Naive thymus-derived CD4-positive, alpha-beta T cell (primary cell): Measurements from ENCODE around the gene INPP5F. TPM values are rescaled to one million over a fixed set of nuclear protein-coding genes. Genes with fewer than 3 reads are reported as not detected.

Experiments
- ATAC-seq: fragments of 150-1000 bp; cut with Tn5 transposase; 2 replicates; pipeline ENCODE4 v1.10.0; 2021; ENCODE audit warnings: mild to moderate bottlenecking, moderate library complexity
- CTCF ChIA-PET: fragments of 350-600 bp; sonication (Branson Sonifier 250); formaldehyde crosslinking; loops from one replicate; lab custom pipeline; 2021; ENCODE audit warnings: antibody characterized with exemption; lab: Charles Lee
- POLR2A ChIA-PET: fragments of 350-600 bp; sonication (Branson Sonifier 250); formaldehyde crosslinking; loops from one replicate; lab custom pipeline; 2021; ENCODE audit warnings: antibody characterized with exemption, inconsistent platforms; lab: Charles Lee
- DNase-seq, 9 donors: peaks; one replicate each; pipeline versions ENCODE4 v3.0.0 to v3.0.0-alpha.2; 2020 to 2022; ENCODE audit warnings: mixed read lengths in 1 of 9
- H3K27ac ChIP-seq: one replicate; pipeline ENCODE4 v1.7.0; 2013; ENCODE audit warnings: mild to moderate bottlenecking, low read depth, low read length, moderate library complexity
- H3K27me3 ChIP-seq, 2 donors: one replicate each; pipeline ENCODE4 v1.7.0; 2013; ENCODE audit warnings: low read length in 2 of 2, mild to moderate bottlenecking in 2 of 2, moderate library complexity in 2 of 2; ENCODE audit not compliant: control insufficient read depth in 2 of 2, insufficient read depth in 2 of 2
- H3K36me3 ChIP-seq, 3 experiments: 1 replicate in 2 of 3; 2 replicates in 1 of 3; pipeline ENCODE4 v1.7.0; 2013; ENCODE audit warnings: low read length in 3 of 3, mild to moderate bottlenecking in 3 of 3, moderate library complexity in 1 of 3; ENCODE audit not compliant: insufficient read depth in 3 of 3, control insufficient read depth in 2 of 3
- H3K4me1 ChIP-seq, 2 donors: one replicate each; pipeline ENCODE4 v1.7.0; 2013; ENCODE audit warnings: low read length in 2 of 2, mild to moderate bottlenecking in 2 of 2, moderate library complexity in 1 of 2; ENCODE audit not compliant: control insufficient read depth in 2 of 2, insufficient read depth in 2 of 2
- H3K4me3 ChIP-seq: 2 replicates; pipeline ENCODE4 v1.7.0; 2013; ENCODE audit warnings: mild to moderate bottlenecking, low read length
- H3K9me3 ChIP-seq, 3 experiments: 1 replicate in 2 of 3; 2 replicates in 1 of 3; pipeline ENCODE4 v1.7.0; 2013; ENCODE audit warnings: low read length in 3 of 3; ENCODE audit not compliant: control insufficient read depth in 2 of 3
- H3K27ac Mint-ChIP-seq, 9 donors: one replicate each; pipeline ENCODE4 v1.8.0; 2020 to 2022; ENCODE audit warnings: mixed read lengths in 9 of 9, mild to moderate bottlenecking in 8 of 9, moderate library complexity in 5 of 9, inconsistent platforms in 2 of 9
- H3K27me3 Mint-ChIP-seq, 5 donors: one replicate each; pipeline ENCODE4 v1.8.0; 2021 to 2022; ENCODE audit warnings: mixed read lengths in 5 of 5, mild to moderate bottlenecking in 1 of 5
- H3K36me3 Mint-ChIP-seq, 5 donors: one replicate each; pipeline ENCODE4 v1.8.0; 2020 to 2022; ENCODE audit warnings: mixed read lengths in 5 of 5, mild to moderate bottlenecking in 3 of 5, inconsistent platforms in 1 of 5
- H3K4me1 Mint-ChIP-seq, 7 donors: one replicate each; pipeline ENCODE4 v1.8.0; 2020 to 2022; ENCODE audit warnings: mixed read lengths in 7 of 7, mild to moderate bottlenecking in 3 of 7, inconsistent platforms in 1 of 7
- H3K4me3 Mint-ChIP-seq, 10 donors: one replicate each; pipeline ENCODE4 v1.8.0; 2020 to 2022; ENCODE audit warnings: mild to moderate bottlenecking in 10 of 10, mixed read lengths in 10 of 10, moderate library complexity in 6 of 10, inconsistent platforms in 2 of 10
- H3K9me3 Mint-ChIP-seq, 11 donors: one replicate each; pipeline ENCODE4 v1.8.0; 2020 to 2022; ENCODE audit warnings: mixed read lengths in 11 of 11, mild to moderate bottlenecking in 4 of 11, inconsistent platforms in 1 of 11, moderate library complexity in 1 of 11
- intact Hi-C, 2 donors: fragments of 100-400 bp; cut with micrococcal nuclease; formaldehyde crosslinking; loops; one replicate each; pipeline ENCODE4 v1.15.1; 2023
- polyA plus RNA-seq, 2 donors: library from polyadenylated mRNA; unstranded; fragments of 300-500 nt; fragmentation: Illumina TruSeq; gene quantifications; one replicate each; pipeline ENCODE4 v1.2.3, GENCODE V29; 2021
- total RNA-seq, 6 experiments: library from RNA in 5 of 6; stranded (reverse) in 5 of 6; gene quantifications; 1 replicate in 5 of 6; 2 replicates in 1 of 6; pipeline ENCODE4 v1.2.3 and lab custom pipeline; 2021 to 2026

INPP5F gene
- total and polyA plus RNA-seq, 7 experiments from 2014 or later = 3.4 to 12.1 (median 9.7) TPM

DNA sequence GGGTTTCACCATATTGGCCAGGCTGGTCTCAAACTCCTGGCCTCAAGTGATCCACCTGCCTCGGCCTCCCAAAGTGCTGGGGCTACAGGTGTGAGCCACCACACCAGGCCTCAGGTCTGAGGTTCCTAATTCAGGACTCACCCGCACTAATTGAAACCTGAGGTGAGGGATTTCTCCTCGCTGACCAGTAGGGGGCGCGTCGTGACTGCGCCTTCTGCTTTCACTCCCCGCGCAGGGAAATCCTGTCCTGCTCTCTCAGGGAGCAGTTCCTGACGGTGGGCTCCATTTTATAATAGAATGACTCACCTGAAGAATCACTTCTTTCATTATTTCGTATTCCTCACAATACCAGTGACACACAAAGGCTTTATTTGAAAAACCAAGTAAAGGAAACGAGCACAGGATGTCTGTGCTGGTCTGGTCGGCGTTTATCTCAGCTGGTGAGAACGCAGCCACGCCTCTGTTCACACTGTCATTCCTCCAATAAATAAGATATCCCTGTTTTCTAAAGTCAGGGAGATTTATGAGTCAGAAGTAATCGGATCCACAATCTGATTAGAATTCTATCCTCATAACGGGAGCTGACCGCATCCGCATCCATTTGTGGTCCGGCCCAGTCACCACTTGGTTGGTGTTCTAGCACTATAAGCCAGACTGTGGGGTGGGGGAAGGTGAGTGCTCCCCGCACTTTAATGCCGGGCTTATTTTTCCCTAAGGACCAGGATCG lies 39.2 kb upstream of the INPP5F start:
- H3K36me3 Mint-ChIP-seq = no peaks in the 10 kb centered on the region
- H3K4me3 ChIP-seq = peak overlapping the region; percentile 58

DNA sequence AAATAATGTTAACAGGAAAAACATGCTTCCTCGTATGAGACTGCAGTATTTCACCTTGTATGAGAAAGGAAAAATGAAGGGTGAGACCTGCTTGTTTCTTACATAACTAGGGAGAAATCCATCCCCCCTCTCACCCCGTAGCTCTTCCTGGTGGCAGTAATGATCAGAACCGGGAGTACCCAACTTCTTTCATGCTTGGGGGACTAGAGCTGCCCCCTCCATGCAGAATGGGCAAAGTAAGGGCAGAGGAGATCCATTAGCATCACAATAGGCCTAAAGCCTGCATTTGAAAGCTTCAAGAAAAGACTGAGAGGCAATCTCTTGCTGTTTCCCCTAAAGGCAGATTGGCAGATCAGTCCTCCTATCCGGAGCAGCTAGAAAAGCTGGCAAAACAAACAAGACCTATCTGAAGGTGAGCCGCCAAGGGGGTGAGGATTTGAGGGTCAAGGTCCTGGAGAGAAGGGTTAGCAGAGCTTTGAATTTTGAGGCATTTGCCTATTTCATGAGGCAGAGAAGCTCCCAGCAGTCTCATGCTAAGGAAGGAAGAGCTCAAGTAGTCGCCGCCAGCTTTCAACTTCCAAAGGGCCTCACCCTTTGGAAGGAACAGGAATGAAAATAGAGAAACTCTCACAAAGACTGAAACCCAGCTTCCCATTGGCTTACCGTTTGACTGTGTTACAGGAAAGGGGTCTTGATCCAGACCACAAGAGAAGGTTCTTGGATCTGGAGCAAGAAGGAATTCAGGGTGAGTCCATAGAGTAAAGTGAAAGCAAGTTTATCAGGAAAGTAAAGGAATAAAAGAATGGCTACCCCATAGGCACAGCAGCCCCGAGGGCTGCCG lies 38.4 kb upstream of the INPP5F start:
- H3K9me3 Mint-ChIP-seq = no peaks in the 10 kb centered on the region
- peak overlapping the region; percentile 2 to 87 (median 60) for H3K27ac Mint-ChIP-seq
- CTCF ChIA-PET = interaction anchor here (0.5 to 2.9 kb wide), 18 partner anchors 7 to 733 kb away, joined by 3 to 22 read pairs (median 4); partner anchors contain the start of gene INPP5F
- peak overlapping the region in 9 of 10 donors; percentile 14 to 86 (median 73) for H3K4me3 Mint-ChIP-seq
- no peaks in the 10 kb centered on the region for H3K36me3 ChIP-seq
- H3K9me3 ChIP-seq = no peaks in the 10 kb centered on the region
- ATAC-seq = no peak
- POLR2A ChIA-PET = interaction anchor here (1.3 to 1.8 kb wide), 4 partner anchors 31 to 124 kb away, joined by 3 to 7 read pairs (median 4); partner anchors contain the start of genes BAG3 and INPP5F
- no peaks in the 10 kb centered on the region for H3K27me3 ChIP-seq
- no peak overlapping the region for H3K4me3 ChIP-seq
- H3K27me3 Mint-ChIP-seq = no peaks in the 10 kb centered on the region
- intact Hi-C loops = loop anchor here in 1 of 2 donors (2.0 kb wide), 1 partner anchor 79 kb away; no protein-coding TSS in a partner anchor
- H3K27ac ChIP-seq = no peak overlapping the region
- no peaks in the 10 kb centered on the region for H3K36me3 Mint-ChIP-seq
- no peak for DNase-seq
- H3K4me1 Mint-ChIP-seq = peaks cover 7 to 18% (median 14%) of the 10 kb centered on the region in 7 donors
- H3K4me1 ChIP-seq = peaks cover 0 to 6% of the 10 kb centered on the region in 2 donors

More for the DNA sequence above, 39.2 kb upstream of the INPP5F start:
- H3K27ac ChIP-seq = peak overlapping the region; percentile 40
- H3K36me3 ChIP-seq = no peaks in the 10 kb centered on the region
- Mint-ChIP-seq H3K4me3 (peak overlapping the region; percentile 51 to 86 (median 76)), H3K9me3 (no peaks in the 10 kb centered on the region), H3K4me1 (peaks cover 12 to 25% (median 21%) of the 10 kb centered on the region in 7 donors), H3K27me3 (peaks cover 0 to 3% (median 0%) of the 10 kb centered on the region in 5 donors), H3K27ac (peak overlapping the region in 8 of 9 donors; percentile 2 to 87 (median 63))
- CTCF ChIA-PET = interaction anchor here (0.6 to 2.9 kb wide), 18 partner anchors 8 to 300 kb away, joined by 3 to 22 read pairs (median 4); partner anchors contain the start of gene INPP5F
- DNase-seq (peak; percentile 62 to 80 (median 75)), ATAC-seq (peak; percentile 92)
- POLR2A ChIA-PET = interaction anchor here (1.3 to 1.8 kb wide), 4 partner anchors 31 to 125 kb away, joined by 3 to 7 read pairs (median 4); partner anchors contain the start of genes BAG3 and INPP5F
- intact Hi-C loops = loop anchor here (1.0 to 2.0 kb wide), 6 partner anchors 31 to 231 kb away; no protein-coding TSS in a partner anchor
- no peaks in the 10 kb centered on the region for H3K9me3 ChIP-seq
- H3K4me1 ChIP-seq = peaks cover 0 to 6% of the 10 kb centered on the region in 2 donors
- no peaks in the 10 kb centered on the region for H3K27me3 ChIP-seq

DNA sequence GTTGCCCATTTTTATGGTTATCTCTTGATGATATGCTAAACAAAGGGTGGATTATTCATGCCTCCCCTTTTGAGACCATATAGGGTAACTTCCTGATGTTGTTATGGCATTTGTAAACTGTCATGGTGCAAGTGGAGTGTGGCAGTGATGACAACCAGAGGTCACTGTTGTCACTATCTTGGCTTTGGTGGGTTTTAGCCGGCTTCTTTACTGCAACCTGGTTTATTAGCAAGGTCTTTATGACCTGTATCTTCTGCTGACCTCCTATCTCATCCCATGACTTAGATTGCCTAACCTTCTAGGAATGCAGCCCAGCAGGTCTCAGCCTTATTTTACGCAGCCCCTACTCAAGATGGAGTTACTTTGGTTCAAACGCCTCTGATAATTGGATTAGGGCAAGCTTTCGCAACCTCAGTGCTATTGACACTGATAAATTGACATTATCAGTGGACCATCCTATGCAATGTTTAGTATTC lies 37.8 kb upstream of the INPP5F start:
- Mint-ChIP-seq H3K27me3 (no peaks in the 10 kb centered on the region), H3K9me3 (no peaks in the 10 kb centered on the region), H3K4me3 (no peak overlapping the region), H3K36me3 (no peaks in the 10 kb centered on the region), H3K4me1 (peaks cover 7 to 22% (median 14%) of the 10 kb centered on the region in 7 donors), H3K27ac (no peak overlapping the region)
- POLR2A ChIA-PET = interaction anchor here (1.3 to 1.8 kb wide), 2 partner anchors 36 to 38 kb away, joined by 3 to 7 read pairs; partner anchors contain the start of genes BAG3 and INPP5F
- Histone ChIP-seq H3K4me1 (peaks cover 0 to 6% of the 10 kb centered on the region in 2 donors), H3K36me3 (no peaks in the 10 kb centered on the region), H3K4me3 (no peak overlapping the region), H3K9me3 (no peaks in the 10 kb centered on the region), H3K27ac (no peak overlapping the region), H3K27me3 (no peaks in the 10 kb centered on the region)
- intact Hi-C loops = no loop called here
- CTCF ChIA-PET = interaction anchor here (0.8 to 2.9 kb wide), 10 partner anchors 9 to 175 kb away, joined by 3 to 22 read pairs (median 6); partner anchors contain the start of gene INPP5F
- DNase-seq = no peak
- ATAC-seq = no peak

DNA sequence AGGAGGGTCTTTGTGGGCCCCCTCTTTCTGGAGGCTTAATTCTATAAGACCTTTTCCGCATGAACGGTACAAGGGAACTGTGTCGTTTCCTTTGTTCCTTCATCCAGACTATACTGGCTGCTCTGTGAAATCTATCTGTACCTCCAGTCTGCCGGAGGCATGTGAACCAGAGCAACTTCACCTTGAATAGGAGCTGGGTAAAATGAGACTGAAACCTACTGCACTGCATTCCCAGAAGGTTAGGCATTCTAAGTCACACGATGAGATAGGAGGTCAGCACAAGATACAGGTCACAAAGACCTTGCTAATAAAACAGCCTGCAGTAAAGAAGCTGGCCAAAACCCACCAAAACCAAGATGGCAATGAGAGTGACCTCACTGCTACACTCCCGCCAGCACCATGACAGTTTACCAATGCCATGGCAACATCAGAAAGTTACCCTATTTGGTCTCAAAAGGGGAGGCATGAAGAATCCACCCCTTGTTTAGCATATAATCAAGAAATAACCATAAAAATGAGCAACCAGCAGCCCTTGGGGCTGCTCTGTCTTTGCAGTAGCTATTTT lies 36.8 kb upstream of the INPP5F start:
- no peaks in the 10 kb centered on the region for H3K27me3 Mint-ChIP-seq
- H3K27me3 ChIP-seq = no peaks in the 10 kb centered on the region
- no peak overlapping the region for H3K4me3 ChIP-seq
- intact Hi-C loops = no loop called here
- ATAC-seq (no peak), DNase-seq (no peak)
- no peaks in the 10 kb centered on the region for H3K9me3 ChIP-seq
- no peak overlapping the region for H3K4me3 Mint-ChIP-seq
- no peak overlapping the region for H3K27ac ChIP-seq
- no peaks in the 10 kb centered on the region for H3K36me3 Mint-ChIP-seq
- ChIA-PET POLR2A (no interaction called here), CTCF (interaction anchor here (1.0 kb wide), 1 partner anchor 35 kb away, joined by 3 read pairs; no protein-coding TSS in a partner anchor)
- peaks cover 0 to 6% of the 10 kb centered on the region in 2 donors for H3K4me1 ChIP-seq
- H3K4me1 Mint-ChIP-seq = peaks cover 7 to 28% (median 15%) of the 10 kb centered on the region in 7 donors
- no peak overlapping the region for H3K27ac Mint-ChIP-seq
- H3K36me3 ChIP-seq = no peaks in the 10 kb centered on the region
- no peaks in the 10 kb centered on the region for H3K9me3 Mint-ChIP-seq

DNA sequence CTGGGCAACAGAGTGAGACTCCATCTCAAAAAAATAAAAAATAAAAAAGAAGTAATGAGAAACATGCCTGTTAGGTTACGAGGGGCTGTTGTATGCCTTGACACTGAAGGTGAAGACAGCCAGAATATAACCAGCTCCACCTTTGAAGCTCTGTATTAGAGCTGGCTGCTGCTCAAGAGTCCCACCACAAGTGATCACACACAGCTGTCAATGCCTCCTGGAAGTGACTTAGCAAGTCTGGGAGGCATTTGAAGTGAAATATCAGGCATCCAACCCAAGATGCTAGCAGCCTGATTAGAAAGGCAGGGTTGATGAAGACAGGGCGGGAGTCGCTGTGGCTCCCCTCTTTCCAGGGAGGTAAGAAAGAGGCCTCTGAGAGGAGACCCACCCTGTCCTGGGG lies 34.1 kb upstream of the INPP5F start:
- ATAC-seq (no peak), DNase-seq (no peak)
- Histone ChIP-seq H3K4me1 (peaks cover 0 to 5% of the 10 kb centered on the region in 2 donors), H3K36me3 (no peaks in the 10 kb centered on the region), H3K4me3 (no peak overlapping the region), H3K27ac (no peak overlapping the region), H3K27me3 (no peaks in the 10 kb centered on the region), H3K9me3 (no peaks in the 10 kb centered on the region)
- Mint-ChIP-seq H3K36me3 (no peaks in the 10 kb centered on the region), H3K4me1 (peaks cover 7 to 23% (median 11%) of the 10 kb centered on the region in 7 donors), H3K9me3 (peaks cover 0 to 2% (median 0%) of the 10 kb centered on the region in 11 donors), H3K4me3 (no peak overlapping the region), H3K27ac (no peak overlapping the region), H3K27me3 (no peaks in the 10 kb centered on the region)
- ChIA-PET CTCF (interaction anchor here (1.2 kb wide), 1 partner anchor 9 kb away, joined by 3 read pairs; no protein-coding TSS in a partner anchor), POLR2A (no interaction called here)
- intact Hi-C loops = no loop called here
